ENCODE data around the gene OSBPL2.

OSBPL2 gene

DNA sequence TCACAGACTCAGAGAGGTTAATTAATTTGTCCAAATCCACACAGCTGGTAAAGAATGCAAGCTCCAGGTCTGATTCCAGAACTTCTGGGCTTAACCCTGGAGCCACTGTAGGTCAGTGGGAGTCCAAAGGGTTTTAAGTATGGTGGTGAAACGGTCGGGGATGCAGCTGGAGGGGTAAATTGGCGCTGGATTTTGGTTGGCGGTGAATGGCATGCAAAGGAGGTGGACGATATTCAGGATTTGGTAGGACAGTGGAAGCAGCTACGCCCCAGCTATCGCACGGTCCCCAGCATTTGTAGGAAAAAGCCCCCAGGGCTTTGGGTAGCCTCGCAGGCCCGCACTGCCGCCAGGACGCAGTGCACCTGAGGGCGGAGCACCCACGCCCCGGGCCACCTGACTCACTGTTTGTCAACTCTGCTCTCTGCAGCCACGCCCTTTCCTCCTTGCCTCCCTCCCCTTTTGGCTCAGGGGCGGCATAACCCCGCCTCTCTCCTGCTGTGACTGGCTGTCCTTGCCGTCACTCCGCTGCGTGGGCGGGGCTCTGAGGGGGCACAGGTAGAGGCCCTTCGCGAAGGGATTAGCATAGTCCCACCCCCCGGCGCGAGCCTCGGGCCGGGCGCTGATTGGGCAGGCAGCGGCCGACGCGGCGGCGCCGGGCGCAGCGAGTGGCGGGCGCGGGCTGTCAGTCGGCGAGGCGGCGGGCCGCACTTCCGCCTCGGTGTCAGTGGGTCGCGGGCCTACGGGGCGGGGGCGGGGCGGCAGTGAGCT, at the start of gene OSBPL2:
TSS of gene OSBPL2 (plus strand) at position 721 of the 768 bp plus-strand sequence. CDS start 17,664 bp downstream, outside the sequence.
- in situ Hi-C loops (cut with HindIII; ENCODE audit: low sequenced_read_pairs): no loop called here

DNA sequence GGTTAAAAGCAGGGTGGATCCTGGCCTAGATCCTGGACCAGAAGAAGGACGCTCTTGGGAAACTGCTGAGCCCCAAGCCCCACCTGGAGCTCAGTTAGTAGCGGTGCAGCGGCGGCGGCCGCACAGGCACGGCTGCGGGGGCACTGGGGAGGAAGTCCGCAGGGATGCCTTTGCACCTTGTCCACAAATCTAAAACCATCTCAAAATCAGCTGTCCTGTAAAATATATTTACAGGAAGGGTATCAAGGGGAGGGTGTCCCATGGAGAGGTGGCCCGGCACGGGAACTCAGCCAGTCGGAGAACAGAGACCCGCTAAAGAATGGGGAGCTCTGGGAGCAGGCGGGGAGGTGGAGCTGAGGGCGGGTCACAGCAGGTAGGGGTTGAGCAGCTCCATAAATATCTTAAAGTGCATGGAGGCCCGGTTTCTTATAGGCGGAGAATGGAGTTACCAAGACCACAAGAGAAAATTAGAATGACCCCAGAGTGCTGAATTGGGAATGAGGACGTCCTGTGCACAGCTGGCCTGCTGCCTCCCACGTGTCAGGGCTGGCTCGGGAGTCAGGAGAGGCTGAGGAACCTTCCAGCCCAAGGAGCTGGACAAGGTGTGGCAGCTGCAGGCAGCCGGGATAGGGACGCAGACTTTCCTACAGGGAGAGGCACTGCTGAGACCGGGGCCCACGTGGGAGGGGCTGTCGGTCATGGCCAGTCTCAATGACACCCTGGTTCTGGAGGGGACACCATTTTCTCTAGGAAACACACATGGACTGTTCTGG, 47.5 kb upstream of the OSBPL2 start:
- in situ Hi-C loops (cut with HindIII; ENCODE audit: low sequenced_read_pairs): no loop called here

DNA sequence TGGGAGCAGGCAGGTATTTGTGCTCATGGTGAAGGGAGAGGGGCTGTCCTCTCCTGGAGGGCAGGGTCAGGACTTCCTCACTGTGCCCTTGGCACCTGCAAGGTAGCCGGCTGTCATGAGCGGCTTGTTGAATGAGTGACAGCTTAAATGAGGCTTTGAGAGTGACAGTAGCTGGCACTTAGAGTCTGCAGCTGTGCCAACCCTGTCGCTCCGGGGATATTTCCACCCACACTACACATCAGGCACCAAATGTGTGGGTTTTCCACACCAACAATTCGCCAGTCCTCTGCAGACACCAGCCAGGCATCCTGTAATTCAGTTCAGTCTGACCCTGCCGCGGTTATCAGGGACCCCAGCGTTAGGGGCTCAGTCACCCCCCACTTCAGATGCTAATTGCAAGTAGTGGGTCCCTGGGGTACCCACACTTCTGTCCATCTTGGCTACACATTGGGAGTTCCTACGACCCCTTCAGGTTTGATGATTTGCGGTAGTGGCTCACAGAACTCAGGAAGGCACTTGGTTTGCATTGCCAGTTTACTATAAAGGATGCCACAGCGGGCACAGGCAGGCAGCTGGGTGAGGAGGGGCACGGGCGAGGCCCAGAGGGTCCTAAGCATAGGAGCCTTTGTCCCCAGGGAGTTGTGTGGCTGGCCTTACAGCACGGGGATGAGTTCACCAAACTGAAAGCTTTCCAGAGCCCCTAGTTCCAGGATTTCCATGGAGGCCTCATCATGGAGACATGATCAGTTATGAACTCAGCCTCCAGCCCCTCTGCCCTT, 46.4 kb upstream of the OSBPL2 start:
- in situ Hi-C loops (cut with HindIII; ENCODE audit: low sequenced_read_pairs): no loop called here

DNA sequence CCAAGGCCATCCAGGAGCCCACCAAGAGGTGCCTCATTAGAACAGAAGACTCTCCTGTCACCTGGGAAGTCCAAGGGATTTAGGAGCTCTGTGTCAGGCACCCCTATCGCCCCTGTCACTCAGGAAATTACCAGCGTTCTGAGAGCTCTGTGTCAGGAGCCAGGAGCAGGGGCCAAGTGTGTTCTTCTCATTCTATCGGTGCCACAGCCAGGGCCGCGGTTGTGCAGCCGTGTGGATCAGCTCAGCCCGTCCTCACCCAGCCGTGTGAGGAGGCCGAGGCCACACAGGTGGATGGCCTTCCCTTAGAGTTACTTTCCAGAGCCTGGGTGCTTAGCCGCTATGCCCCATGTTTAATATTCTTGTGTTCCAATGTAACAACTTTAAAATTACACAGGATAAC, 45.7 kb upstream of the OSBPL2 start:
- in situ Hi-C loops (cut with HindIII; ENCODE audit: low sequenced_read_pairs): no loop called here

DNA sequence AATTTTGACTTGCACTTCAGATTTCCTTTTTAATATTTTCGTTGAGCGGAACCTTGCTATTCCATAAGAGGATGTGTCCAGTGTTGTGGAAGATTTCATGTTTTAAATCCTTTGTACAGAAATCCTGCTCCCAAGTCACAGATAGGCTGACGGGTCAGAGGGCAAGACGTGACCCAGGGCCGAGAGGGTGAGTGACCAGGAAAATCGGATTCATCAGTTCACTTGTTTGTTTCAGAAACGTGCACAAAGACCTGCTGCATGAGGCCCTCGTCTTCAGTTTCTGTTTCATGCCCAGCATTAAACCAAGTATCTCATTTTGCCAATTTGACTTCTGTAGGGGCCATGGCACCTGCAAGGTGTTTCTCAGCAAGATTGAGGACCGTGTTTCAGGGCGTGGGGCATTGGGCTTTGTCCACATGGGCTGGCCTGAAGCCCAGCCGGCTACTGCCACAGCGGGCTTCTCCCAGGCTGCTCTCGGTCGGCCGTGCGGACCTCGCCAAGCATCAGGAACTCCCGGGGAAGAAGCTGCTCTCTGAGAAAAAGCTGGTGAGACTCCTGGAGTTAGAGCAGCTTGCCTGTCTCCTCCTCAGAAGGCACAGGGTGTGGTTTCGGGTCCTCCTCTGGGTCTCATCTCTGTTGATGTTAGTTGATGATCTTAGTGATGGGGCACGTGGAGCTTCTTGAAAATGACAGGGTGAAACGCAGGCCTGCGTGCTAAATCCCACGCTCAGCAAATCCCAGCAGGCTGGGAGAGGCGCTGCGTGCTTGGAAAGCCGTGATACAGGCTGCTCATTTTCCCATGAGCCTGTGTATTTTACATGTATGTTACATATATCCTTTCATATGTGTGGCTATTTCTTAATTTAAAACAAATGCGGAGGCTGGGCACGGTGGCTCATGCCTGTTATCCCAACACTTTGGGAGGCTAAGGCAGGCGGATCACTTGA, 45.0 kb upstream of the OSBPL2 start:
- in situ Hi-C loops (cut with HindIII; ENCODE audit: low sequenced_read_pairs): no loop called here

DNA sequence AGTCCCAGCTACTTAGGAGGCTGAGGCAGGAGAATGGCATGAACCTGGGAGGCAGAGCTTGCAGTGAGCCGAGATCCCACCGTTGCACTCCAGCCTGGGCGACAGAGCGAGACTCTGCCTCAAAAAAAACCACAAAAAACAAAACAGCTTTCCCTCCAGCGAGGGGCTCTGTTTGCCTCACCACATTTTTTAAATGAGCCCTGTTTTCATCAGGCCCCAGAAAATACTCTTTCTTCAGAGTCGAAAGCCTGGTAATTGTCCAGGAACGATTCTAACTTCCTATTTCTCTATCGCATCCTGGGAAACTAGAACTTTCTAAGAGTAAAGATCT, 43.3 kb upstream of the OSBPL2 start:
- in situ Hi-C loops (cut with HindIII; ENCODE audit: low sequenced_read_pairs): no loop called here

GRCh38 chr20:62195736-62196135, 42.6 kb upstream of the OSBPL2 start:
- in situ Hi-C loops (cut with HindIII; ENCODE audit: low sequenced_read_pairs): no loop called here

- in situ Hi-C loops (cut with HindIII; ENCODE audit: low sequenced_read_pairs): no loop called here
These were observed 42.0 kb upstream of the OSBPL2 start for GRCh38 chr20:62196286-62196685.

GRCh38 chr20:62197311-62197710, 41.0 kb upstream of the OSBPL2 start:
- in situ Hi-C loops (cut with HindIII; ENCODE audit: low sequenced_read_pairs): no loop called here

DNA sequence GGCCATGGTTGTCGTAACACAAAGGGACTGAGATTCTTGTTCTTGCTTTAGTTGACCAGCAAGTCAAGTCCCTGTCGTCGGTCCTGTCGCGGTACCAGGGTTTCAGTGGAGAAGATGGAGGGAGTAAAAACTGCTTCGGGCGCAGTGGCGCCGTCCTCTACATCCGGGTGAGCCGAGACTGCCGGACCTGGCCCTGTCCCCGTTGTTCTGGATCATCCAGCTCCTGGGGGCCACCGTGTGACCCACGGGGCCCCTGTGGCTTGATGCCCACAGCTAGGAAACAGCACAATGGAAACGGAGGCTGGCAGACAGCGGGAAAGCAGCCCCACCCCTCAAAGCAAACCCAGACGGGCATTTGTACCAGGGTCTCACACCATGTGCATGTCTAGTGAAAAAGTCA, 40.5 kb upstream of the OSBPL2 start:
- in situ Hi-C loops (cut with HindIII; ENCODE audit: low sequenced_read_pairs): no loop called here

- in situ Hi-C loops (cut with HindIII; ENCODE audit: low sequenced_read_pairs): no loop called here
These were observed 39.8 kb upstream of the OSBPL2 start for GRCh38 chr20:62198496-62198895.

DNA sequence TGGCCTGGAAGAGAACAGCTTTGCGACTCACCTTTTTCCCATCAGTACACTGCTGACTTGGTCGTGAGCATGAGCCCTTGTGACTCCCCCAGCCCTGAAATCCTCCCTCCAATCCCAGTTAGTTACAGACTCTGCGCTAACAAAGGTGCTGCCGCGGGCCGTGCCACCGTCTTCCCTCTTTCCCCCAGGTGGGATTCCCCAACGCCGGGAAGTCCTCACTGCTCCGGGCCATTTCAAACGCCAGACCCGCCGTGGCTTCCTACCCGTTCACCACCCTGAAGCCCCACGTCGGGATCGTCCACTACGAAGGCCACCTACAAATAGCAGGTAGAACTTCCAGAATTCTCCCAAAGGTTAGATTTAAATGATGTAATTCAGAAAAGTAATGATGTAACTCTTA, 39.4 kb upstream of the OSBPL2 start:
- in situ Hi-C loops (cut with HindIII; ENCODE audit: low sequenced_read_pairs): no loop called here

GRCh38 chr20:62200491-62201172, 37.7 kb upstream of the OSBPL2 start:
- in situ Hi-C loops (cut with HindIII; ENCODE audit: low sequenced_read_pairs): loop anchor here (10.0 kb wide), 1 partner anchor 94 kb away; no protein-coding TSS in a partner anchor

GRCh38 chr20:62201173-62202082, 36.9 kb upstream of the OSBPL2 start:
- in situ Hi-C loops (cut with HindIII; ENCODE audit: low sequenced_read_pairs): loop anchor here (10.0 kb wide), 1 partner anchor 93 kb away; no protein-coding TSS in a partner anchor

DNA sequence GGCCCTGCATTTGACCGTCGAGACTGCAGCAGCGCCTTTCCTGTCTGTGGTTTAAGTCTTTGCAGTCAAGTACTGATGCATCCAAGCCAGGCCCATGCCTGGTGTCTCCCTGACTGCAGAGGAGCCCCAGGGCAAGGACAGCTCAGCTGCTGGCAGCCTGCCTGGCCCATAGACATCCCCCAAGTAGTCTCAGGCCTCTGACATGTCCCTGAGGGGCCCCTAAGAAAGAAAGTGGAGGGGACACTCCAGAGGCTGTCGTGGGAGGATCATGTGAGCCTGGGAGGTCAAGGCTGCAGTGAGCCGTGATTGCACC, 36.3 kb upstream of the OSBPL2 start:
- in situ Hi-C loops (cut with HindIII; ENCODE audit: low sequenced_read_pairs): loop anchor here (10.0 kb wide), 1 partner anchor 93 kb away; no protein-coding TSS in a partner anchor

DNA sequence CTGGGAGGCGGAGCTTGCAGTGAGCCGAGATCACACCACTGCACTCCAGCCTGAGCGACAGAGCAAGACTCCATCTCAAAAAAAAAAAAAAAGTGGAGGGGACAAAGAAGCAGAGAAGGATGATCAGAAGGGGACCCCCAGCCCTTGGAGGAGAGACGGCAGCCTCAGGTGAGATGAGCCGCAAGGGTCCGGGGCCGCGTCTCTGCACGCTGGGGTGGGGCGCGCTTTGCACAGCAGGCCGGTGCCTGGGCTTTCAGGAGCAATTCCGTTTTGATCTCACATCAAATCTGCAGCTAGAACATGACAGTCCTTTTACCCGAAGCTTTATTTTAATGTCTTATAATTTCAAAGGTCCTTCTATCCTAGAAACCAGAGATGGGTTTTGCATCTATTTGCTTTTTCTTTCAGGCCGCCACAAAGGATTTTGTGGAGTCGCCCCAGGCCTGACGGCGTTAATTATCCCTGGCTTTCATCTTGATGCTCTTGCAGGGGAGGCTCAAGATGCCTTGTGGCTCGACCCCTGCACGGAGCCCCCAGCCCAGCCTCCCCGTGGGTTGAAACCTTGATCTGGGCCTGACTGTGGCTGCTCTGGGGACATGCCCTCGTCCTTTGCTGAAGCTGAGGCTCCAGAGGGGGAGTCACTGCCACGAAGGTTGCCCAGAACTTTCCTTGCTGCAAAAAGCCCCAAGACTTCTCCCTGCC, 35.5 kb upstream of the OSBPL2 start:
- in situ Hi-C loops (cut with HindIII; ENCODE audit: low sequenced_read_pairs): loop anchor here (10.0 kb wide), 1 partner anchor 92 kb away; no protein-coding TSS in a partner anchor

- in situ Hi-C loops (cut with HindIII; ENCODE audit: low sequenced_read_pairs): loop anchor here (10.0 kb wide), 1 partner anchor 91 kb away; no protein-coding TSS in a partner anchor
These were observed 34.8 kb upstream of the OSBPL2 start for GRCh38 chr20:62203378-62204030.

Data from endothelial cell of hepatic sinusoid (primary cell).